Endothelial cell of umbilical vein (primary cell): Measurements from ENCODE around the gene RUNX2. TPM values are rescaled to one million over a fixed set of nuclear protein-coding genes. Genes with fewer than 3 reads are reported as not detected.

Source experiments
- BruUV-seq: library from RNA; stranded (reverse); fragments of 400-500 nt; replicated peaks from 2 replicates; lab custom pipeline; 2021; lab: Mats Ljungman, UMichigan
- CTCF ChIA-PET: fragments of 300-600, 350-600 bp; sonication (Branson Sonifier 250); formaldehyde crosslinking; loops from one replicate; lab custom pipeline; 2021; ENCODE audit warnings: antibody characterized with exemption, inconsistent platforms; lab: Charles Lee
- POLR2A ChIA-PET: fragments of 300-600, 350-600 bp; sonication (Branson Sonifier 250); formaldehyde crosslinking; loops from one replicate; lab custom pipeline; 2021; ENCODE audit warnings: antibody characterized with exemption, inconsistent platforms; lab: Charles Lee
- DNase-seq: peaks from one replicate; pipeline ENCODE4 v3.0.0-alpha.2; 2011; ENCODE audit warnings: low read depth, low spot score
- FAIRE-seq: peaks from 2 replicates; lab custom pipeline; 2011; peaks lifted over from hg19 to GRCh38; lab: Jason Lieb, UNC
- H2AFZ ChIP-seq: 2 replicates; pipeline ENCODE4 v1.6.0; 2012; ENCODE audit warnings: low read depth, low read length, control low read depth, inconsistent platforms
- H3K27ac ChIP-seq: 2 replicates; pipeline ENCODE4 v1.5.1; 2011; ENCODE audit warnings: low read depth, mild to moderate bottlenecking, control low read depth, low read length, moderate library complexity; ENCODE audit not compliant: insufficient read depth
- H3K27me3 ChIP-seq, 2 experiments: 2 replicates each; pipeline versions ENCODE4 v1.6.0 to v1.6.1; 2011; ENCODE audit warnings: low read length in 2 of 2, mixed read lengths in 1 of 2; ENCODE audit not compliant: control insufficient read depth in 2 of 2, insufficient read depth in 2 of 2
- H3K36me3 ChIP-seq, 2 experiments: 2 replicates in 1 of 2; 3 replicates in 1 of 2; pipeline ENCODE4 v1.5.1; 2011; ENCODE audit warnings: low read length in 2 of 2, mild to moderate bottlenecking in 1 of 2, moderate library complexity in 1 of 2; ENCODE audit not compliant: control insufficient read depth in 2 of 2, insufficient read depth in 2 of 2; ENCODE audit errors: extremely low read depth in 1 of 2
- H3K4me1 ChIP-seq: 3 replicates; pipeline ENCODE4 v1.5.1; 2011; ENCODE audit warnings: mild to moderate bottlenecking, low read length; ENCODE audit not compliant: control insufficient read depth, insufficient read depth; ENCODE audit errors: extremely low read depth
- H3K4me2 ChIP-seq: 2 replicates; pipeline ENCODE4 v1.6.1; 2011; ENCODE audit warnings: low read length, control low read depth, mixed read lengths; ENCODE audit not compliant: insufficient read depth
- H3K4me3 ChIP-seq, 3 experiments: fragments of 200-600 bp in 1 of 3; sonication (generic), shearing (Covaris generic) in 1 of 3; replicated peaks in 1 of 3; 2 replicates each; pipeline ENCODE4 v1.5.1; 2011 to 2016; ENCODE audit warnings: control low read depth in 3 of 3, low read length in 3 of 3, mild to moderate bottlenecking in 2 of 3, inconsistent platforms in 1 of 3, low read depth in 1 of 3, moderate library complexity in 1 of 3; ENCODE audit not compliant: insufficient read depth in 1 of 3
- H3K79me2 ChIP-seq: 2 replicates; pipeline ENCODE4 v1.6.0; 2012; ENCODE audit warnings: low read length, inconsistent platforms; ENCODE audit not compliant: control insufficient read depth, insufficient read depth
- H3K9ac ChIP-seq: replicated peaks from 2 replicates; pipeline ENCODE3; 2011; ENCODE audit warnings: low read length, control low read depth; ENCODE audit not compliant: insufficient read depth; ENCODE audit errors: extremely low read depth
- H3K9me1 ChIP-seq: replicated peaks from 3 replicates; pipeline ENCODE4 v1.6.0; 2011; ENCODE audit warnings: mild to moderate bottlenecking, low read length; ENCODE audit not compliant: control insufficient read depth, insufficient read depth; ENCODE audit errors: extremely low read depth
- H3K9me3 ChIP-seq: replicated peaks from 2 replicates; pipeline ENCODE4 v1.5.1; 2012; ENCODE audit warnings: low read length, inconsistent platforms; ENCODE audit not compliant: control insufficient read depth, insufficient read depth
- H4K20me1 ChIP-seq: replicated peaks from 2 replicates; pipeline ENCODE3; 2011; ENCODE audit warnings: mild to moderate bottlenecking, low read length; ENCODE audit not compliant: control insufficient read depth, insufficient read depth; ENCODE audit errors: extremely low read depth
- CTCF ChIP-seq, 2 donors: IDR thresholded peaks; 1 replicate in 1 of 2; 2 replicates in 1 of 2; pipeline ENCODE4 v1.5.1; 2011; ENCODE audit warnings: low read length in 2 of 2, mild to moderate bottlenecking in 2 of 2, moderate library complexity in 2 of 2, control low read depth in 1 of 2, inconsistent platforms in 1 of 2, low read depth in 1 of 2; ENCODE audit not compliant: insufficient read depth in 1 of 2; ENCODE audit errors: extremely low read depth in 1 of 2
- EZH2 ChIP-seq: IDR thresholded peaks from 2 replicates; pipeline ENCODE4 v1.6.1; 2012; ENCODE audit warnings: borderline replicate concordance, low read depth, mild to moderate bottlenecking, moderate library complexity, low read length, inconsistent platforms; ENCODE audit not compliant: severe bottlenecking
- FOS ChIP-seq: IDR thresholded peaks from 2 replicates; pipeline ENCODE4 v1.6.1; 2011; ENCODE audit warnings: mild to moderate bottlenecking, low read length, moderate library complexity, borderline replicate concordance; ENCODE audit not compliant: insufficient read depth
- GATA2 ChIP-seq: IDR thresholded peaks from 2 replicates; pipeline ENCODE4 v1.7.0; 2011; ENCODE audit warnings: low read depth, mild to moderate bottlenecking, moderate library complexity, mixed read lengths, low read length; ENCODE audit not compliant: insufficient read length, insufficient read depth
- JUN ChIP-seq: IDR thresholded peaks from 2 replicates; pipeline ENCODE4 v1.6.1; 2011; ENCODE audit warnings: borderline replicate concordance, low read depth; ENCODE audit not compliant: insufficient read length, insufficient read depth
- MYC ChIP-seq: IDR thresholded peaks from one replicate; pipeline ENCODE4 v1.6.1; 2011; ENCODE audit warnings: mild to moderate bottlenecking, low read depth, low read length
- POLR2A ChIP-seq: IDR thresholded peaks from 2 replicates; pipeline ENCODE4 v1.6.1; 2012; ENCODE audit warnings: low read depth, mild to moderate bottlenecking, control low read depth, low read length
- POLR2AphosphoS5 ChIP-seq: IDR thresholded peaks from 2 replicates; pipeline ENCODE4 v1.6.1; 2012; ENCODE audit warnings: low read depth, mild to moderate bottlenecking, control low read depth, low read length, moderate library complexity; ENCODE audit not compliant: insufficient read depth
- dilution Hi-C: fragments of 300-500 bp; cut with MboI; formaldehyde crosslinking; loops from one replicate; pipeline ENCODE4 v1.15.0; 2019; ENCODE audit warnings: low sequenced_read_pairs; ENCODE audit not compliant: extremely low pct_ligation_motif_present
- intact Hi-C: fragments of 100-400 bp; cut with micrococcal nuclease; formaldehyde crosslinking; loops from one replicate; pipeline ENCODE4 v1.10.0; 2022
- polyA plus RNA-seq, 4 experiments: library from polyadenylated mRNA; depleted of rRNA in 3 of 4; stranded (reverse) in 3 of 4; unstranded in 1 of 4; fragments of >200 nt; gene quantifications; 2 replicates each; pipeline versions ENCODE4 v1.2.1 to v1.2.3, GENCODE V29; 2011 to 2012; ENCODE audit warnings: missing spikeins in 1 of 4
- total RNA-seq: library from RNA; stranded (reverse); gene quantifications from 2 replicates; pipeline ENCODE4 v1.2.3, GENCODE V29; 2021
- TF ChIP-seq, protein P1 (sequence below): IDR thresholded peaks from 2 replicates; pipeline ENCODE4 v1.6.1; 2011; ENCODE audit not compliant: insufficient read depth, insufficient read length

RUNX2 gene
- total and polyA plus RNA-seq, 2 donors (not counting 3 experiments of a cell fraction or from before 2014, with no cell fraction given): 0.06 TPM; not detected in 1

DNA sequence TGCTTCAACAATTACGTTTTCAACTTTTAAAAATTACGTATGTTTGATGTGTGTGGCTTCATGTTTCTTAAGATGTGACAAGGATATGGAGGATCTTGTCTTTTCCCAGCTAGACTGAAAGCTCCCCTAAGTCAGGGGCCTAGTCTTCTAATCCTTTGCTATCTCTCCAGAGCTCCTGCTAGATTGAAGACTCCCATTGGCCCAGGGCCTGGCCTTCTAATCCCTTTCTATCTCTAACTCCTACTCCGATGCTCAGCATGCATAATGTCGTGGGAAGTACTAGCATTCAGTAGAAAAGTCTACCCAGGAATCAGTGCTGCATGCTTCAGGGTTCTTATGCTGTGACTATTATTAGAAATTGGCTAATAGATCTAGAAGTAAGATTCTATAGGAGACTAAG lies 194.4 kb downstream of the RUNX2 start:
- FAIRE-seq (no peak), DNase-seq (no peak)
- dilution Hi-C loops: no loop called here
- H3K36me3 ChIP-seq: no peaks in the 10 kb centered on the region
- no peak overlapping the region for H3K9ac ChIP-seq
- no peak overlapping the region for H3K4me2 ChIP-seq
- no peaks in the 10 kb centered on the region for H4K20me1 ChIP-seq
- intact Hi-C loops: no loop called here
- no peaks in the 10 kb centered on the region for H3K9me3 ChIP-seq
- no peak overlapping the region for H2AFZ ChIP-seq
- CTCF ChIA-PET: no interaction called here
- no TSS peak for BruUV-seq
- H3K4me1 ChIP-seq: no peaks in the 10 kb centered on the region
- TF ChIP-seq FOS (no peak), GATA2 (no peak), POLR2AphosphoS5 (no peak), CTCF (IDR thresholded peaks at IDR 0.05; ENCODE audit: extremely low read depth in 1 of 2, insufficient read depth in 1 of 2, low read depth in 1 of 2, low read length in 2 of 2) (no peak), MYC (no peak), POLR2A (no peak), JUN (no peak), EZH2 (no peak)
- TF ChIP-seq, protein P1, sequence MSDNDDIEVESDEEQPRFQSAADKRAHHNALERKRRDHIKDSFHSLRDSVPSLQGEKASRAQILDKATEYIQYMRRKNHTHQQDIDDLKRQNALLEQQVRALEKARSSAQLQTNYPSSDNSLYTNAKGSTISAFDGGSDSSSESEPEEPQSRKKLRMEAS: no peak
- no peaks in the 10 kb centered on the region for H3K9me1 ChIP-seq
- H3K4me3 ChIP-seq: no peak overlapping the region
- POLR2A ChIA-PET: no interaction called here
- no peak overlapping the region for H3K27ac ChIP-seq
- H3K79me2 ChIP-seq: no peaks in the 10 kb centered on the region
- peaks cover 2 to 3% of the 10 kb centered on the region in 2 experiments for H3K27me3 ChIP-seq
